GM12878 (cell line): ENCODE results near the gene PLCG2. TPM values are rescaled to one million over a fixed set of nuclear protein-coding genes. Genes with fewer than 3 reads are reported as not detected.
A peak's percentile ranks its signal among the peaks of the same experiment; 100 is the strongest.

ENCODE experiments used
- ATAC-seq: fragments of 200-7000 bp; cut with Tn5 transposase; 3 replicates; pipeline ENCODE4 v1.9.1; 2020; ENCODE audit warnings: mild to moderate bottlenecking, moderate library complexity
- BruUV-seq: library from RNA; stranded (reverse); fragments of 400-500 nt; replicated peaks from 2 replicates; lab custom pipeline; 2021; lab: Mats Ljungman, UMichigan
- CTCF ChIA-PET: fragments of 300-600 bp; sonication (Branson Sonifier 250); formaldehyde crosslinking; extraction: SDS; loops from one replicate; lab custom pipeline; 2021; ENCODE audit warnings: inconsistent platforms; lab: Yijun Ruan, JAX
- POLR2A ChIA-PET: fragments of 350-600 bp; formaldehyde crosslinking; extraction: SDS; loops from one replicate; lab custom pipeline; 2021; ENCODE audit warnings: inconsistent platforms; lab: Charles Lee
- RAD21 ChIA-PET: fragments of 300-600 bp; sonication (Branson Sonifier 250); formaldehyde crosslinking; loops from one replicate; lab custom pipeline; 2023; ENCODE audit warnings: antibody characterized with exemption; ENCODE audit not compliant: unreplicated experiment; lab: Charles Lee
- SMC1A ChIA-PET: fragments of 300-600 bp; sonication (Branson Sonifier 250); formaldehyde crosslinking; loops from one replicate; lab custom pipeline; 2023; ENCODE audit not compliant: unreplicated experiment, uncharacterized antibody; lab: Charles Lee
- DNase-seq: peaks from one replicate; pipeline ENCODE4 v3.0.0-alpha.2; 2011; ENCODE audit warnings: low read depth, low spot score
- FAIRE-seq: peaks from 3 replicates; lab custom pipeline; 2011; peaks lifted over from hg19 to GRCh38; lab: Jason Lieb, UNC
- H2AFZ ChIP-seq: 2 replicates; pipeline ENCODE4 v1.6.0; 2011; ENCODE audit warnings: low read depth, low read length, control low read depth; ENCODE audit not compliant: control insufficient read depth
- H3K27ac ChIP-seq: 2 replicates; pipeline ENCODE4 v1.5.1; 2011; ENCODE audit warnings: control low read depth; ENCODE audit not compliant: control insufficient read depth, insufficient read depth
- H3K27me3 ChIP-seq, 2 experiments: replicated peaks in 1 of 2; 2 replicates each; pipeline versions ENCODE4 v1.6.0 to v1.6.1; 2011; ENCODE audit warnings: low read length in 1 of 2; ENCODE audit not compliant: control insufficient read depth in 2 of 2, insufficient read depth in 2 of 2
- H3K36me3 ChIP-seq, 2 experiments: 2 replicates each; pipeline ENCODE4 v1.5.1; 2011; ENCODE audit warnings: low read length in 1 of 2; ENCODE audit not compliant: control insufficient read depth in 2 of 2, insufficient read depth in 2 of 2
- H3K4me1 ChIP-seq: 2 replicates; pipeline ENCODE4 v1.6.1; 2011; ENCODE audit warnings: mild to moderate bottlenecking, low read length, moderate library complexity, mixed read lengths; ENCODE audit not compliant: control insufficient read depth, insufficient read depth
- H3K4me2 ChIP-seq: 2 replicates; pipeline ENCODE4 v1.6.0; 2011; ENCODE audit warnings: control low read depth; ENCODE audit not compliant: control insufficient read depth, insufficient read depth
- H3K4me3 ChIP-seq: fragments of 200-600 bp; sonication (generic); 2 replicates; pipeline ENCODE4 v1.5.1; 2016
- H3K79me2 ChIP-seq: 2 replicates; pipeline ENCODE4 v1.6.0; 2011; ENCODE audit warnings: low read length; ENCODE audit not compliant: control insufficient read depth, insufficient read depth
- H3K9ac ChIP-seq: 2 replicates; pipeline ENCODE4 v1.8.0; 2011; ENCODE audit warnings: low read length, control low read depth, mixed read lengths; ENCODE audit not compliant: control insufficient read depth, insufficient read depth
- H3K9me3 ChIP-seq: replicated peaks from 3 replicates; pipeline ENCODE4 v1.5.1; 2011; ENCODE audit warnings: mild to moderate bottlenecking, low read length; ENCODE audit not compliant: control insufficient read depth, insufficient read depth
- H4K20me1 ChIP-seq: 2 replicates; pipeline ENCODE4 v1.6.0; 2011; ENCODE audit not compliant: control insufficient read depth, insufficient read depth
- BCL11A ChIP-seq: IDR thresholded peaks from 2 replicates; pipeline ENCODE4 v1.6.1; 2011; ENCODE audit warnings: low read depth, low read length
- CHD1 ChIP-seq: IDR thresholded peaks from 2 replicates; pipeline ENCODE4 v1.6.1; 2012; ENCODE audit warnings: low read depth, low read length, improper control_type of control experiment
- ETV6 ChIP-seq, 2 experiments: fragments of 450-650 bp in 1 of 2; IDR thresholded peaks in 1 of 2; conservative IDR thresholded peaks in 1 of 2; 2 replicates each; pipeline ENCODE4 v1.6.1; 2014; ENCODE audit warnings: antibody characterized with exemption in 1 of 2, borderline replicate concordance in 1 of 2, low read depth in 1 of 2, mild to moderate bottlenecking in 1 of 2, moderate library complexity in 1 of 2
- KLF5 ChIP-seq: fragments of 450-650 bp; IDR thresholded peaks from 2 replicates; pipeline ENCODE4 v1.6.1; 2014; ENCODE audit warnings: mild to moderate bottlenecking; ENCODE audit not compliant: partially characterized antibody
- SMAD1 ChIP-seq: fragments of 450-650 bp; IDR thresholded peaks from 2 replicates; pipeline ENCODE4 v1.6.1; 2018; ENCODE audit warnings: mild to moderate bottlenecking, low read depth; ENCODE audit not compliant: partially characterized antibody
- YY1 ChIP-seq: IDR thresholded peaks from 2 replicates; pipeline ENCODE4 v1.6.1; 2011; ENCODE audit warnings: low read depth, mild to moderate bottlenecking, low read length
- WGBS: methylation state at CpG from one replicate; pipeline ENCODE4 v1.1.6; 2016; ENCODE audit warnings: low lambda C conversion rate; ENCODE audit not compliant: insufficient replicate concordance, insufficient coverage; ENCODE audit errors: missing lambda C conversion rate; 5-methylcytosine and 5-hydroxymethylcytosine counted together
- in situ Hi-C: fragments of 300-500 bp; cut with MboI; formaldehyde crosslinking; loops from 9 replicates; pipeline ENCODE4 v1.14.3; 2018; ENCODE audit warnings: mixed read lengths
- intact Hi-C: fragments of 100-400 bp; cut with micrococcal nuclease; formaldehyde crosslinking; loops from one replicate; pipeline ENCODE4 v1.14.2; 2022; ENCODE audit not compliant: unreplicated experiment
- polyA plus RNA-seq, 11 experiments: library from polyadenylated mRNA; depleted of rRNA in 4 of 11; unstranded in 6 of 11; stranded (reverse) in 5 of 11; fragments of >200 nt; fragmentation: Nextera tagmentation in 4 of 11; fragmentation: Illumina TruSeq in 1 of 11; extraction: Ambion mirVana in 4 of 11; extraction: Trizol in 1 of 11; gene quantifications; 1 replicate in 1 of 11; 2 replicates in 10 of 11; pipeline versions ENCODE4 v1.2.1 to v1.2.3, GENCODE V29; 2011 to 2016; ENCODE audit warnings: inconsistent platforms in 2 of 11, missing spikeins in 2 of 11, low read depth in 1 of 11
- total RNA-seq, 4 experiments: library from RNA; depleted of rRNA in 3 of 4; stranded (reverse); fragments of >200 nt in 3 of 4; fragmentation: Illumina TruSeq in 1 of 4; extraction: Trizol in 1 of 4; gene quantifications; 2 replicates each; pipeline versions ENCODE4 v1.2.1 to v1.2.3, GENCODE V29; 2013 to 2021
- TF ChIP-seq, protein P1 (sequence below): fragments of 150-350 bp; IDR thresholded peaks from 2 replicates; pipeline ENCODE4 v1.6.1; 2014; ENCODE audit warnings: mild to moderate bottlenecking, low read depth, low read length

Gene PLCG2
- total and polyA plus RNA-seq, 10 of the 15 experiments (the other 5 are each of a cell fraction or from before 2014, with no cell fraction given) = 47.6 to 256 (median 149) TPM

DNA sequence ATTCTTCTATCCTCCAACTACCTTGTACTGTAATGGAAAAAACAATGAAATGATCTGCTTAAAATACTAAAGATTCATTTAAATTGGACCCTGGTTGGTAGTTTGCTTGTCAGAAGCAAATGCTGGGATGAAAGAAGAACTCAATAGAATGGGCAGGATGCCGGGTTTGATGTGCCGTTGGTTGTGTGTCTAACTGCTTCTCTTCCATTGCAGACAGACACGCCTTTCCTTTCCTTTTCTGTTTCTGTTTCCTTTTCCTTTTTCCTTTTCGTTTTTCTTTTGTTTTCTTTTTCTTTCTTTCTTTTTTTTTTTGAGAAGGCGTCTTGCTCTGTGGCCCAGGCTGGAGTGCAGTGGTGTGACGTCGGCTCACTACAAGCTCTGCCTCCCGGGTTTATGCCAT, 64.6 kb downstream of the PLCG2 start:
- DNase-seq = no peak
- in situ Hi-C loops = no loop called here
- ATAC-seq = no peak
- H3K4me2 ChIP-seq = peak overlapping the region; percentile 2; the same call in 1 of the 2 replicates
- 53% methylated on average over 7 of the region's 8 CpGs for WGBS
- no peaks in the 10 kb centered on the region for H3K9me3 ChIP-seq
- POLR2A ChIA-PET = interaction anchor here (0.6 kb wide), 1 partner anchor 17 kb away, joined by 4 read pairs; no protein-coding TSS in a partner anchor
- RAD21 ChIA-PET = interaction anchor here (0.9 to 3.6 kb wide), 5 partner anchors 13 to 59 kb away, joined by 5 to 23 read pairs (median 10); no protein-coding TSS in a partner anchor
- H2AFZ ChIP-seq = no peak overlapping the region
- no TSS peak for BruUV-seq
- no peaks in the 10 kb centered on the region for H3K27me3 ChIP-seq
- H3K27ac ChIP-seq = peak overlapping the region; percentile 87
- H3K79me2 ChIP-seq = peaks cover 90% of the 10 kb centered on the region
- no peak for FAIRE-seq
- CTCF ChIA-PET = no interaction called here
- peaks cover 48% of the 10 kb centered on the region for H3K4me1 ChIP-seq
- no peaks in the 10 kb centered on the region for H4K20me1 ChIP-seq
- no peak overlapping the region for H3K9ac ChIP-seq
- no peak overlapping the region for H3K4me3 ChIP-seq
- TF ChIP-seq BCL11A (no peak), YY1 (no peak), KLF5 (no peak), SMAD1 (no peak), CHD1 (no peak), ETV6 (conservative IDR thresholded peaks at IDR 0.05 in 1 of 2, IDR thresholded peaks at IDR 0.05 in 1 of 2; ENCODE audit: borderline replicate concordance in 1 of 2, low read depth in 1 of 2) (peak in 1 of 2 experiments; percentile 64; a peak in 2 of 4 replicates)
- TF ChIP-seq, protein P1, sequence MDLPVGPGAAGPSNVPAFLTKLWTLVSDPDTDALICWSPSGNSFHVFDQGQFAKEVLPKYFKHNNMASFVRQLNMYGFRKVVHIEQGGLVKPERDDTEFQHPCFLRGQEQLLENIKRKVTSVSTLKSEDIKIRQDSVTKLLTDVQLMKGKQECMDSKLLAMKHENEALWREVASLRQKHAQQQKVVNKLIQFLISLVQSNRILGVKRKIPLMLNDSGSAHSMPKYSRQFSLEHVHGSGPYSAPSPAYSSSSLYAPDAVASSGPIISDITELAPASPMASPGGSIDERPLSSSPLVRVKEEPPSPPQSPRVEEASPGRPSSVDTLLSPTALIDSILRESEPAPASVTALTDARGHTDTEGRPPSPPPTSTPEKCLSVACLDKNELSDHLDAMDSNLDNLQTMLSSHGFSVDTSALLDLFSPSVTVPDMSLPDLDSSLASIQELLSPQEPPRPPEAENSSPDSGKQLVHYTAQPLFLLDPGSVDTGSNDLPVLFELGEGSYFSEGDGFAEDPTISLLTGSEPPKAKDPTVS = no peak
- TF ChIP-seq, all 136 proteins: peak for 1
- intact Hi-C loops = no loop called here
- H3K36me3 ChIP-seq = peaks cover 12 to 14% of the 10 kb centered on the region in 2 experiments
- SMC1A ChIA-PET = interaction anchor here (2.4 to 4.5 kb wide), 4 partner anchors 8 to 35 kb away, joined by 14 to 64 read pairs (median 34); no protein-coding TSS in a partner anchor
